ENCODE results near the gene NMT2. TPM values are rescaled to one million over a fixed set of nuclear protein-coding genes. Genes with fewer than 3 reads are reported as not detected.

Gene NMT2
- total RNA-seq, 1 experiment from 2014 or later: 26.1 TPM

DNA sequence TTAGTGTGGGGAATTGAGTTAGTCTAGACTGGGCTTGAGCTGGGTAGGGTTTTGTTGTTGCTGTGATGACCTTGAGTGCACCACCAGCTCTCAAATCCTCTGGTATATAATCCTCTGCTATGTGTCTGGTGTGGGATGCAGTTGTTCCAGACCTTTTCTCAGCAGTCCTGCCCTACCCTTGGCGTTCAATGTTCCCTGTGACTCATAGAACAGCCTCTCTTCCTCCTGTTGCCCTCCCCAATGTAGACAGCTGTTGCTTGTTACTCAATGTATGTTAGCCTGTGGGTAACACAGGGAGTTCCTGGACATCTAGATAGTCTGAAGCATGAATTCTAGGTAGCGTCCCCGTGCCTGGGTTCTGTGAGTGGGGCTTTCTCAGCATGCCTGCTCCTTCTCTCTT, 99.7 kb downstream of the NMT2 start (continued):
- TF ChIP-seq, protein P1, sequence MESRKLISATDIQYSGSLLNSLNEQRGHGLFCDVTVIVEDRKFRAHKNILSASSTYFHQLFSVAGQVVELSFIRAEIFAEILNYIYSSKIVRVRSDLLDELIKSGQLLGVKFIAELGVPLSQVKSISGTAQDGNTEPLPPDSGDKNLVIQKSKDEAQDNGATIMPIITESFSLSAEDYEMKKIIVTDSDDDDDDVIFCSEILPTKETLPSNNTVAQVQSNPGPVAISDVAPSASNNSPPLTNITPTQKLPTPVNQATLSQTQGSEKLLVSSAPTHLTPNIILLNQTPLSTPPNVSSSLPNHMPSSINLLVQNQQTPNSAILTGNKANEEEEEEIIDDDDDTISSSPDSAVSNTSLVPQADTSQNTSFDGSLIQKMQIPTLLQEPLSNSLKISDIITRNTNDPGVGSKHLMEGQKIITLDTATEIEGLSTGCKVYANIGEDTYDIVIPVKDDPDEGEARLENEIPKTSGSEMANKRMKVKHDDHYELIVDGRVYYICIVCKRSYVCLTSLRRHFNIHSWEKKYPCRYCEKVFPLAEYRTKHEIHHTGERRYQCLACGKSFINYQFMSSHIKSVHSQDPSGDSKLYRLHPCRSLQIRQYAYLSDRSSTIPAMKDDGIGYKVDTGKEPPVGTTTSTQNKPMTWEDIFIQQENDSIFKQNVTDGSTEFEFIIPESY (IDR thresholded peaks at IDR 0.05; ENCODE audit: extremely low read depth, insufficient replicate concordance, low read length): no peak
- TF ChIP-seq POLR2A (IDR thresholded peaks at IDR 0.05; ENCODE audit: borderline replicate concordance, extremely low read depth, insufficient read depth, insufficient read length) (no peak), RAD21 (IDR thresholded peaks at IDR 0.05; ENCODE audit: low read depth) (no peak), ZNF274 (IDR thresholded peaks at IDR 0.05; ENCODE audit: low read depth, low read length) (no peak)

DNA sequence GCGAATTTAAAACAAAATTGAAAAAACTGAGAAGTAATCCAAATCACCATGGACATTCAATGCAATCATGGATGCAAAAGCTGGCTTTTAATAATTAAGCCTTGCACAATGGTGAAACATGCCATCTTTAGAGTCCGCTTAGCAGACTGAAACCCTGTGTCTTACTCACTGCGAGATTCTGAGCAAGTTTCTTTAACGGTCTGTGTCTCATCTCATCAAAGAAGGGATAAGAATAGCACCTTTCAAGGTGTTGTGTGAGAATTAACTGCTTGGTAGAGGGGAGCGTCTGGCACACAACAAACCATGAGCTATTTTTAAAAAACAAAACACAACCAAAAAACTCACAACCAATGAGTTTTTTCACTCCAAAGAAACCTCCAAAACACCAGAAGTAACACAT, 101.3 kb downstream of the NMT2 start:
- TF ChIP-seq ZFX (IDR thresholded peaks at IDR 0.05): no peak
- TF ChIP-seq, protein P2, sequence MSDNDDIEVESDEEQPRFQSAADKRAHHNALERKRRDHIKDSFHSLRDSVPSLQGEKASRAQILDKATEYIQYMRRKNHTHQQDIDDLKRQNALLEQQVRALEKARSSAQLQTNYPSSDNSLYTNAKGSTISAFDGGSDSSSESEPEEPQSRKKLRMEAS (IDR thresholded peaks at IDR 0.05): no peak
- TF ChIP-seq POLR2A (IDR thresholded peaks at IDR 0.05; ENCODE audit: borderline replicate concordance, extremely low read depth, insufficient read depth, insufficient read length): no peak
- TF ChIP-seq, protein P3, sequence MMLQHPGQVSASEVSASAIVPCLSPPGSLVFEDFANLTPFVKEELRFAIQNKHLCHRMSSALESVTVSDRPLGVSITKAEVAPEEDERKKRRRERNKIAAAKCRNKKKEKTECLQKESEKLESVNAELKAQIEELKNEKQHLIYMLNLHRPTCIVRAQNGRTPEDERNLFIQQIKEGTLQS (IDR thresholded peaks at IDR 0.05): no peak
- no peak for TF ChIP-seq YY1 (IDR thresholded peaks at IDR 0.05; ENCODE audit: extremely low read depth, insufficient replicate concordance, low read depth, low read length)
- TF ChIP-seq SIN3A (IDR thresholded peaks at IDR 0.05; ENCODE audit: low read depth): no peak
- TF ChIP-seq SP1 (IDR thresholded peaks at IDR 0.05; ENCODE audit: low read depth): no peak
- no peak for TF ChIP-seq ELF1 (IDR thresholded peaks at IDR 0.05; ENCODE audit: borderline replicate concordance, low read depth)
- TF ChIP-seq JUND (IDR thresholded peaks at IDR 0.05): no peak
- TF ChIP-seq RAD21 (IDR thresholded peaks at IDR 0.05; ENCODE audit: low read depth): no peak
- no peak for TF ChIP-seq ZNF274 (IDR thresholded peaks at IDR 0.05; ENCODE audit: low read depth, low read length)
- no peak for TF ChIP-seq FOSL1 (IDR thresholded peaks at IDR 0.05; ENCODE audit: low read depth)
- TF ChIP-seq SRF (IDR thresholded peaks at IDR 0.05; ENCODE audit: low read depth): no peak
- TF ChIP-seq CEBPB (IDR thresholded peaks at IDR 0.05; ENCODE audit: low read depth): no peak
- no peak for TF ChIP-seq CBX3 (IDR thresholded peaks at IDR 0.05; ENCODE audit: low read depth)
- TF ChIP-seq, protein P1 (IDR thresholded peaks at IDR 0.05; ENCODE audit: extremely low read depth, insufficient replicate concordance, low read length): no peak
- no peak for TF ChIP-seq POLR2AphosphoS5 (IDR thresholded peaks at IDR 0.05; ENCODE audit: low read depth, low read length)
- ChIA-PET RAD21 (ENCODE audit: low non-redundant PET in 1 of 2, low total read pairs in 2 of 2, uncharacterized antibody in 2 of 2, unreplicated experiment in 2 of 2) (no interaction called here), POLR2A (no interaction called here), CTCF (no interaction called here)
- H3K27ac ChIP-seq (ENCODE audit: low read depth, low read length): no peak overlapping the region
- H3K4me1 ChIP-seq (ENCODE audit: control insufficient read depth in 1 of 2, insufficient read depth in 2 of 2, low read length in 2 of 2): no peaks in the 10 kb centered on the region
- DNase-seq (ENCODE audit: low read depth, low spot score): no peak
- no peak overlapping the region for H3K4me2 ChIP-seq (ENCODE audit: low read length)
- H3K9me3 ChIP-seq (ENCODE audit: control insufficient read depth in 1 of 2, insufficient read depth in 1 of 2, low read depth in 1 of 2, low read length in 2 of 2): no peaks in the 10 kb centered on the region
- H3K27me3 ChIP-seq (ENCODE audit: insufficient read depth, low read length): no peaks in the 10 kb centered on the region
- H3K9me2 ChIP-seq (ENCODE audit: insufficient read depth): no peaks in the 10 kb centered on the region
- ATAC-seq: no peak
- intact Hi-C loops (cut with micrococcal nuclease): no loop called here
- no TSS peak for BruUV-seq (replicated peaks)
- H3K36me3 ChIP-seq (ENCODE audit: control insufficient read depth in 1 of 2, insufficient read depth in 2 of 2, low read length in 2 of 2): no peaks in the 10 kb centered on the region
- H3K4me3 ChIP-seq (replicated peaks in 1 of 2; ENCODE audit: low read depth in 1 of 2, low read length in 2 of 2): no peak overlapping the region
- no peaks in the 10 kb centered on the region for H3K79me2 ChIP-seq (ENCODE audit: insufficient read depth, low read length)
- H3K9ac ChIP-seq (ENCODE audit: low read length): no peak overlapping the region
- no peaks in the 10 kb centered on the region for H4K20me1 ChIP-seq (ENCODE audit: insufficient read depth)
- H2AFZ ChIP-seq (ENCODE audit: low read depth, low read length, poor library complexity, severe bottlenecking): no peak overlapping the region
